HFF-Myc (cell line): ENCODE results near the gene ROCK2.
"Not testable (repeated sequence)": the region's sequence is repeated elsewhere in the genome, so short reads cannot be mapped to it uniquely, and the experiment has no call there.

ENCODE experiments used
- DNase-seq: peaks from one replicate; pipeline ENCODE4 v3.0.0-alpha.2; 2011; ENCODE audit warnings: low read depth; ENCODE audit errors: extremely low read depth
- H3K4me3 ChIP-seq: replicated peaks from 2 replicates; pipeline ENCODE4 v1.5.1; 2011; ENCODE audit warnings: low read depth, mild to moderate bottlenecking, control low read depth, low read length
- CTCF ChIP-seq: IDR thresholded peaks from 2 replicates; pipeline ENCODE4 v1.5.1; 2012; ENCODE audit warnings: mild to moderate bottlenecking, low read depth, low read length, control low read depth; ENCODE audit errors: missing control alignments

Gene ROCK2

GRCh38 chr2:11336189-11336588, 8.2 kb downstream of the ROCK2 start:
- H3K4me3 ChIP-seq = no peak overlapping the region
- DNase-seq = no peak
- no peak for TF ChIP-seq CTCF

GRCh38 chr2:11333427-11334183, 10.8 kb downstream of the ROCK2 start:
- no peak for DNase-seq
- H3K4me3 ChIP-seq = no peak overlapping the region
- TF ChIP-seq CTCF = no peak

GRCh38 chr2:11332596-11332995, 11.8 kb downstream of the ROCK2 start:
- no peak for TF ChIP-seq CTCF
- H3K4me3 ChIP-seq = no peak overlapping the region
- DNase-seq = no peak

GRCh38 chr2:11330457-11331142, 13.8 kb downstream of the ROCK2 start:
- DNase-seq = no peak
- H3K4me3 ChIP-seq = 0 out of 2 replicates have a peak overlapping the region, but pooled peaks have one; percentile 2
- TF ChIP-seq CTCF = no peak

- H3K4me3 ChIP-seq = no peak overlapping the region
- TF ChIP-seq CTCF = no peak
- no peak for DNase-seq
Observed at GRCh38 chr2:11329776-11330175, 14.7 kb downstream of the ROCK2 start.

GRCh38 chr2:11328522-11328921, 15.9 kb downstream of the ROCK2 start:
- not testable (repeated sequence) for DNase-seq, H3K4me3 ChIP-seq

GRCh38 chr2:11327871-11328270, 16.6 kb downstream of the ROCK2 start:
- DNase-seq = no peak
- TF ChIP-seq CTCF = no peak
- no peak overlapping the region for H3K4me3 ChIP-seq
